Occipital lobe (tissue), 2 donors: ENCODE measurements around the gene LMNTD1. TPM values are rescaled to one million over a fixed set of nuclear protein-coding genes. Genes with fewer than 3 reads are reported as not detected.

Source experiments
- DNase-seq: peaks from one replicate; lab custom pipeline; 2025; lab: John Stamatoyannopoulos, UW
- total RNA-seq: library from RNA; depleted of rRNA; stranded (reverse); fragments of >200 nt; gene quantifications from one replicate; pipeline ENCODE4 v1.2.3, GENCODE V29; 2014

LMNTD1 gene
- total RNA-seq, 1 donor from 2014 or later: 1.1 TPM

- no peak for DNase-seq
Observed at GRCh38 chr12:25556153-25556552, 3.1 kb upstream of the LMNTD1 start.

- DNase-seq: no peak
Observed at GRCh38 chr12:25552681-25553080, 402 bp downstream of the LMNTD1 start.

- DNase-seq: no peak
Observed at GRCh38 chr12:25550186-25550585, 2.9 kb downstream of the LMNTD1 start.

GRCh38 chr12:25549120-25549519, 4.0 kb downstream of the LMNTD1 start:
- no peak for DNase-seq

GRCh38 chr12:25546318-25546717, 6.8 kb downstream of the LMNTD1 start:
- DNase-seq: no peak

- DNase-seq: no peak
Observed at GRCh38 chr12:25533150-25533549, 19.9 kb downstream of the LMNTD1 start.

GRCh38 chr12:25531502-25532052, 21.5 kb downstream of the LMNTD1 start:
- no peak for DNase-seq

- no peak for DNase-seq
Observed at GRCh38 chr12:25529738-25530137, 23.3 kb downstream of the LMNTD1 start.

- no peak for DNase-seq
Observed at GRCh38 chr12:25526778-25527177, 26.3 kb downstream of the LMNTD1 start.

GRCh38 chr12:25524366-25524765, 28.7 kb downstream of the LMNTD1 start:
- DNase-seq: no peak

- no peak for DNase-seq
Observed at GRCh38 chr12:25521625-25522256, 31.3 kb downstream of the LMNTD1 start.

GRCh38 chr12:25518512-25518911, 34.6 kb downstream of the LMNTD1 start:
- DNase-seq: no peak

GRCh38 chr12:25504744-25505143, 48.3 kb downstream of the LMNTD1 start:
- DNase-seq: no peak

- DNase-seq: no peak
Observed at GRCh38 chr12:25503666-25504065, 49.4 kb downstream of the LMNTD1 start.

- no peak for DNase-seq
Observed at GRCh38 chr12:25502596-25502995, 50.5 kb downstream of the LMNTD1 start.

- DNase-seq: no peak
Observed at GRCh38 chr12:25502118-25502517, 51.0 kb downstream of the LMNTD1 start.

GRCh38 chr12:25501549-25501948, 51.5 kb downstream of the LMNTD1 start:
- DNase-seq: no peak

- no peak for DNase-seq
Observed at GRCh38 chr12:25500651-25501050, 52.4 kb downstream of the LMNTD1 start.

- no peak for DNase-seq
Observed at GRCh38 chr12:25497021-25497420, 56.1 kb downstream of the LMNTD1 start.

- DNase-seq: no peak
Observed at GRCh38 chr12:25496098-25496587, 56.9 kb downstream of the LMNTD1 start.

- no peak for DNase-seq
Observed at GRCh38 chr12:25495331-25496097, 57.6 kb downstream of the LMNTD1 start.

- DNase-seq: no peak
Observed at GRCh38 chr12:25494926-25495325, 58.2 kb downstream of the LMNTD1 start.

GRCh38 chr12:25493682-25494081, 59.4 kb downstream of the LMNTD1 start:
- DNase-seq: no peak
